Kidney glomerular epithelial cell (primary cell): ENCODE measurements around the gene EMX1.

Source experiments
- DNase-seq: peaks from one replicate; lab custom pipeline; 2025; lab: John Stamatoyannopoulos, UW

EMX1 gene

DNA sequence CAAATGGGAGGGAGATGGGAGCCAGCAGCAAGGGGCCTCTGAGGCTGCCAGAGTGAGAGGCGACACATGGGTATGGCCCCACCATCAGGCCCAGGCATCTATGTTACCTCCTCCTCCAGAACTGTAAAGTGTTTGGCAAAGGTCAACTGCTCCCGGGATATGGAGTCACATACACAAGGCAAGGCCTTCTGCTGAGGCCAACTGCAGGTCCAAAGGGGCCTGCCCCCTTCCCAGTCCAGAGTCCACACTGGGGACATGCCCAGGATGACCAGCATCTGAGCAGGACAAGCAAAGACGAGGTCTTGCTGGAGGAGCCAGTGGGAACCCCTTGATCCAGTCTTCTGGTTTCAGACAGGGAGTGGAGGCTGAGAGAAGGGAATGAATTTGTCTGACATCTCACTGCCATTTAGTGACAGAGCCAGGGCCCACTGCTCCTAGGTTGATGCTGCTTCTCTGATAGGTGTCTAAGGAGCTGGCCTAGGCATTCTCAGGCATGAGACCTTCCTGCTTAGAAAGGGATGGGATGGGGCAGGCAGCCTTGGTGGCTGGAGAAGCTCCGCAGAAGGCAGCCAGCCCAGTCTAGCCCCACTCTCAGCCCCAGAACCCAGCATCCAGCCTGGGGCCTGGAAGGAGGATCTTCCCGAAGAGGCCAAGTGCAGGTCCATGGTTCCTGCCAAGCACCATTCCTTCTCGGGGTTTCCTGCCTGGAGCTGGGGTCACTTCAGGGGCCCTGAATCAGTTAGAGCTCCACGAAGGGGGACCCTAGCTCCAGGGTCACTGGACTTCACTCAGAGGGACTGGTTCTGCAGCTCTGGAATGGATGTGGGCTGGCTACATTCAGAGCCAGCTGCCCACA is 26.4 kb downstream of the EMX1 start:
- no peak for DNase-seq

DNA sequence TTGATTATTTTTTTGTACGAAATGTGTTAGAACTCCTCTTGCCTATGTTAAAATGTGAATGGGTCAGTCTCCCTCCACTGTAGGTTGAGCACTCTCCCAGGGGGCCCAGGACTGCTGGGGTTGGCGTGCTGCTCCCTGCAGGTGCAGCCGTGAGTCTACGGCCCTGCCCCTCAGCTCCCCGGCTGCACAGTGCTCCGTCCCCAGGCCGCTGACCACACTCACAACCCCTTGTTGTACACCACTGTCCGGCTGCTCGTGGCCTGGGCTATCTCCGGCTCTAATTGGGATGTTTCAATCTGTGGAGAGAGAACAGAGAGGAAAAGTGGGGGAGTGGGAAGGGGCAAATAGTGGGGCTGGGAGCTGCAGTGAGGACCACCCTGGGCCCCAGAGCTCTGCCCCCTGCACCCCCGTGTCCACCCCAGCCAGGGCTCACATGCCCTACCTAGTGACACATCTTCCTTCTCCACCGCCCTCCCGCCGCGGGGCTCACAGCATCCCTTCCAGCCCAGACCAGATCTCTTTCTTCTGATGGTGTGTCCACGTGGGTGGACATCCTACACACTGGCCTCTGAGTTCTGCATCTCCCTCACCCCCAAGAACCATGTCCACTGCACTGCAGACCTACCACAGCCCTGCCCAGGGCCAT is 27.6 kb downstream of the EMX1 start:
- DNase-seq: no peak

GRCh38 chr2:72945450-72946019 is 28.2 kb downstream of the EMX1 start:
- no peak for DNase-seq

- no peak for DNase-seq
These were observed 29.1 kb downstream of the EMX1 start for GRCh38 chr2:72946466-72946865.

GRCh38 chr2:72947952-72948830 is 30.9 kb downstream of the EMX1 start:
- DNase-seq: no peak

DNA sequence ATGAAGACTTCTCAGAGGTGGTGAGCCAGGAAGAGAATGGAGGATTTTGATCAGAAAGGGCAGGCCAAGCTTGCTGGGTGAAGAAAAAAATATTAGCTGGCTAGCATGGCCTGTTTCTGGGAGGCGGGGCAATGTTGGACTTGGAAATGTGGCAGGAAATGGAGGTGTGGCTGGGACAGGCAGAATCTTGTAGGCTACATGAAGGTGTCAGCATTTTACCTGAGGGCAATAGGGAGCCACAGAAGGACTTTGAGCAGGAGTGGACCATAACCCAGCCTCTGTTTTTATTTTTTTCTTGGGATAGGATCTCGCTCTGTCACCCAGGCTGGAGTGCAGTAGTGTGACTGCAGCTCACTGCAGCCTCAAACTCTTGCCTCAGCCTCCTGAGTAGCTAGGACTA is 31.7 kb downstream of the EMX1 start:
- no peak for DNase-seq

DNA sequence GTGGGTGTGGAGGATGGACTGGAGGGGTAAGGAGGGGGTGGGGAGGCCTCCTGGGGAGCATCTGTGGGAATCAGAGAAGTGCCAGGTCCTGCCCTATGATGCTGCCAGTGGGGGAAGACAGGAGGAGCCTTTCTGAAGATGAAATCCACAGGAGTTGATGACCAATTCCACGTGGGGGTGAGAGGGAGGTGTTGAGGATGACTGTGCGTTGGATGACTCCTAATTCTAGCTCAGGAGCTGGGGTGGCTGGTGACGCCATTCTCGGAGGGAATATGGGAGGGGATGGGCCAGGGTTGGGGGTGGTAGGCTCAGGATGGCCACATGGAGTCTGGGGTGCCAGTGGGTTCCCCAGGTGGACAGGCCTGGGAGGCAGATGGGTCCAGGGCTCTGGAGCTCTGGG is 32.3 kb downstream of the EMX1 start:
- no peak for DNase-seq

- DNase-seq: no peak
These were observed 33.4 kb downstream of the EMX1 start for GRCh38 chr2:72950558-72951255.

GRCh38 chr2:72951303-72952095 is 34.2 kb downstream of the EMX1 start:
- DNase-seq: no peak

DNA sequence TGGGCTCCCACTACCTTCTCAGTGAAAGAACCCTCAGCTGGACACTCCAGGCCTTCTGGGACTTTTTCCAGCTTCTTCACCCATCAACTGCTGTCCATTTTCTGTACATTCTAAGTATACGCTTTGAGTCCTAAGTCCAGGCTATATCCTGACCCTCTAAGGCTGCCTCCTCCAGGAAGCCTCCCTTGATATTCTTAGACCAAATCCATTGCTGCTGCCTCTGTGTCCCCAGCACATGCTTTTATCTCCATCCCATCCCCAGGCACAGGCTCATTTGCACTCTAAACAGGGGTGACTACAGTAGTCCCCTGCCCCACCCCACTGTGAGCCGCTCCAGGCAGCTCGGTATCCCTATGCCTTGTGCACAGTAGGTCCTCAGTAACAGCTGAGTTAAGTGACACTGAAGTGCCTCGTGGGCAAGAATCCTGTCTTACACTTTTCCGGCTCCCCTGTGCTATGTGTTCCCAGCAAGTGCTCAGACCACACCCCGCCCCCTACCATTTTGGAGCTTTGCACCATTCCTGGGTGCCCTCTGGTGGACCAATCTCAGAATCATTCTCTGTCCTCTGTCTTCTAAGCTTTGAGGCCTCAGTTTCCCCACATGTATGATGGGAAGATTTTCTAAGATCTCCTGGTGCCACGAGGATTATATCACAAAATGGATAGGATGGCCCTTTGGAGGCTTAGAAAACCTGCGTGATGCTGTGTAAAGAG is 34.9 kb downstream of the EMX1 start:
- no peak for DNase-seq

- no peak for DNase-seq
These were observed 35.6 kb downstream of the EMX1 start for GRCh38 chr2:72952961-72953360.

- DNase-seq: no peak
These were observed 36.2 kb downstream of the EMX1 start for GRCh38 chr2:72953528-72953927.

DNA sequence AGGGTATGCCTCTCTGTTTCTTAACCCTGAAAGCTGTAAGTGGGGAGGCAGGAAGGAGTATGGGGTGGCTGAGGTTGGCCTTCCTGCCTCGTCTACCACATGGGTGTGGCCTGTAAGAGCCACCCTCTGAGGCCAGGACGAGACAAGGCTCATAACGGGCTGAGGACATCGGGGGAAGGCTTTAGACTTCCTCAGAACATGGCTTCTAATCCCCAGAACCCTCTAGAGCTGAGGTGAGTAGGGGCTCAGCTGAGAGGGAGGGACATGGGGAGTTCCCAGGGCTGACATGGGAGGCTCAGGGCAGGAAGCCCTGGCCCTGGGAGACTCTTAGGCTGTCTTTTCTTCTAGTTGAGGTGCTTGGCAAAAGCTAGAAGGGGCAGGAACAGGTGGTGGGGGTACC is 36.7 kb downstream of the EMX1 start:
- DNase-seq: no peak

- no peak for DNase-seq
These were observed 37.3 kb downstream of the EMX1 start for GRCh38 chr2:72954376-72955227.

- DNase-seq: no peak
These were observed 38.1 kb downstream of the EMX1 start for GRCh38 chr2:72955228-72956049.

DNA sequence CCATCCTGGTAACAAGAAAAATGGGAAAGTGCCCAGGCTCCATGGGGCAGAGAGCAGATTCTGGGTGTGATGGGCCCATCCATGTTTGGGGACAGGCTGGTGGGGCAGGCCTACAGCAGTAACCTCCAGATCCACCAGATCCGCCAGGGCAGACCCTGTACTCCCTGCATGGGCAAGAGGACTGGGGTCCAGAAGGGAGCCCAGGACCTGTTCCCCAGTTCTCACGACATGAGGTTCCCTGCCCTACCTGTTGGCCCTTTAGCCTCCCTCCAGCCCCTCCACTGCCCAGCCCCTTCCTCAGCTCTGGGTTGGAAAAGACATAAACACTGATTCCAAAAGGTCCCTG is 38.7 kb downstream of the EMX1 start:
- no peak for DNase-seq

GRCh38 chr2:72956936-72957335 is 39.6 kb downstream of the EMX1 start:
- DNase-seq: no peak
